PC-3 (cell line): ENCODE measurements around the gene EXO1.

Experiments
- EZH2phosphoT487 ChIP-seq: fragments of 300-600 bp; sonication (generic); IDR thresholded peaks from 2 replicates; pipeline ENCODE4 v1.6.1; 2018; ENCODE audit warnings: mild to moderate bottlenecking, antibody characterized with exemption, low read length, borderline replicate concordance
- TF ChIP-seq, protein P1 (sequence below): fragments of 300-600 bp; sonication (generic); conservative IDR thresholded peaks from 2 replicates; pipeline ENCODE4 v1.5.1; 2017; ENCODE audit warnings: antibody characterized with exemption, low read depth, mild to moderate bottlenecking, low read length

DNA sequence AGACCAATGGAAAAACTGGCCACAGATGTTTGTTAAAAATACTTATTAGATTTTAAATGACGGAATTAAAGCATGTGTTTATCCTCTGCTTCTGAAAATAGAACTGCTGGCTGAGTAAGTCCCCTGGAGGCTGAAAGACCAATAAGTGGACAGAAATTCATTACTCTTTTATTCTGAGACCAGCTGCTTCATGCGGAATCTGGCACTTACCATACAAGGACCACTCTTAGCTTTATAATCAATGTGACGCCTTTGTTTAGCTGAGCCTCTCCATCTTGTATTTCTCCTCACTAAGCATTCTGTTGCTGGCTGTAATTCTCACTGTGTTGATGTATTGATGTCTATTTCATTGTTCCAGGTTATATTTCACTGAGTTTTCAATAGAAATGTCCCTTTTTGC is 6.3 kb upstream of the EXO1 start:
- TF ChIP-seq, protein P1, sequence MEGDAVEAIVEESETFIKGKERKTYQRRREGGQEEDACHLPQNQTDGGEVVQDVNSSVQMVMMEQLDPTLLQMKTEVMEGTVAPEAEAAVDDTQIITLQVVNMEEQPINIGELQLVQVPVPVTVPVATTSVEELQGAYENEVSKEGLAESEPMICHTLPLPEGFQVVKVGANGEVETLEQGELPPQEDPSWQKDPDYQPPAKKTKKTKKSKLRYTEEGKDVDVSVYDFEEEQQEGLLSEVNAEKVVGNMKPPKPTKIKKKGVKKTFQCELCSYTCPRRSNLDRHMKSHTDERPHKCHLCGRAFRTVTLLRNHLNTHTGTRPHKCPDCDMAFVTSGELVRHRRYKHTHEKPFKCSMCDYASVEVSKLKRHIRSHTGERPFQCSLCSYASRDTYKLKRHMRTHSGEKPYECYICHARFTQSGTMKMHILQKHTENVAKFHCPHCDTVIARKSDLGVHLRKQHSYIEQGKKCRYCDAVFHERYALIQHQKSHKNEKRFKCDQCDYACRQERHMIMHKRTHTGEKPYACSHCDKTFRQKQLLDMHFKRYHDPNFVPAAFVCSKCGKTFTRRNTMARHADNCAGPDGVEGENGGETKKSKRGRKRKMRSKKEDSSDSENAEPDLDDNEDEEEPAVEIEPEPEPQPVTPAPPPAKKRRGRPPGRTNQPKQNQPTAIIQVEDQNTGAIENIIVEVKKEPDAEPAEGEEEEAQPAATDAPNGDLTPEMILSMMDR = no peak
- TF ChIP-seq EZH2phosphoT487 = no peak
